Naive B cell (primary cell): Measurements from ENCODE around the gene CD84. TPM values are rescaled to one million over a fixed set of nuclear protein-coding genes. Genes with fewer than 3 reads are reported as not detected.
"Not testable (repeated sequence)": the region's sequence is repeated elsewhere in the genome, so short reads cannot be mapped to it uniquely, and the experiment has no call there.

Experiments
- ATAC-seq, 2 donors: fragments of 150-1000 bp; cut with Tn5 transposase; 2 replicates each; pipeline ENCODE4 v1.10.0; 2021; ENCODE audit warnings: low read depth in 2 of 2, mild to moderate bottlenecking in 2 of 2, moderate library complexity in 2 of 2
- DNase-seq: peaks from one replicate; pipeline ENCODE4 v3.0.0; 2022
- H3K27ac Mint-ChIP-seq, 6 donors: one replicate each; pipeline ENCODE4 v1.8.0; 2020 to 2022; ENCODE audit warnings: mild to moderate bottlenecking in 6 of 6, mixed read lengths in 6 of 6, moderate library complexity in 5 of 6, inconsistent platforms in 2 of 6
- H3K27me3 Mint-ChIP-seq, 3 donors: one replicate each; pipeline ENCODE4 v1.8.0; 2021 to 2022; ENCODE audit warnings: mixed read lengths in 3 of 3, mild to moderate bottlenecking in 1 of 3
- H3K36me3 Mint-ChIP-seq, 2 donors: one replicate each; pipeline ENCODE4 v1.8.0; 2020 to 2022; ENCODE audit warnings: mixed read lengths in 2 of 2, inconsistent platforms in 1 of 2, mild to moderate bottlenecking in 1 of 2
- H3K4me1 Mint-ChIP-seq, 3 donors: one replicate each; pipeline ENCODE4 v1.8.0; 2020 to 2022; ENCODE audit warnings: mixed read lengths in 3 of 3, inconsistent platforms in 1 of 3, mild to moderate bottlenecking in 1 of 3, moderate library complexity in 1 of 3
- H3K4me3 Mint-ChIP-seq, 8 donors: one replicate each; pipeline ENCODE4 v1.8.0; 2020 to 2022; ENCODE audit warnings: mild to moderate bottlenecking in 8 of 8, mixed read lengths in 8 of 8, moderate library complexity in 8 of 8, inconsistent platforms in 2 of 8
- H3K9me3 Mint-ChIP-seq, 7 donors: one replicate each; pipeline ENCODE4 v1.8.0; 2020 to 2022; ENCODE audit warnings: mixed read lengths in 7 of 7, mild to moderate bottlenecking in 5 of 7, inconsistent platforms in 2 of 7, moderate library complexity in 1 of 7
- polyA plus RNA-seq, 6 donors: library from polyadenylated mRNA; unstranded; fragments of 300-500 nt; fragmentation: Illumina TruSeq; gene quantifications; one replicate each; pipeline ENCODE4 v1.2.3, GENCODE V29; 2021; ENCODE audit warnings: low read depth in 6 of 6

The CD84 gene
- polyA plus RNA-seq, 6 donors from 2014 or later = 8.5 to 20.6 (median 13.1) TPM

DNA sequence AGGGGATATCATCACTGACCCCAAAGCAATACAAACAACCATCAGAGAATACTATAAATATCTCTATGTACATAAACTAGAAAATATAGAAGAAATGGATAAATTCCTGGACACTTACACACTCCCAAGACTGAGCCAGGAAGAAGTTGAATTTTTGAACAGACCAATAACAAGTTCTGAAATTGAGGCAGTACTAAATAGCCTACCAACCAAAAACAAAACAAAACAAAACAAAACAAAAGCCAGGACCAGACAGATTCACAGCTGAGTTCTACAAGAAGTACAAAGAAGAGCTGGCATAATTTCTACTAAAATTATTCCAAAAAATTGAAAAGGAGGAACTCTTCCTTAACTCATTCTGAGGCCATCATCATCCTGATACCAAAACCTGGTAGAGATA lies 18.5 kb downstream of the CD84 start:
- peaks cover 55 to 75% (median 57%) of the 10 kb centered on the region in 3 donors for H3K4me1 Mint-ChIP-seq
- DNase-seq = no peak
- H3K27ac Mint-ChIP-seq = peak overlapping the region in 3 of 6 donors; percentile 21 to 76 (median 74)
- H3K36me3 Mint-ChIP-seq = peaks cover 71% of the 10 kb centered on the region in 2 donors
- ATAC-seq = no peak
- H3K4me3 Mint-ChIP-seq = peak overlapping the region in 3 of 8 donors; percentile 17 to 75 (median 38)
- no peaks in the 10 kb centered on the region for H3K27me3 Mint-ChIP-seq
- H3K9me3 Mint-ChIP-seq = peaks cover 4 to 38% (median 23%) of the 10 kb centered on the region in 7 donors

DNA sequence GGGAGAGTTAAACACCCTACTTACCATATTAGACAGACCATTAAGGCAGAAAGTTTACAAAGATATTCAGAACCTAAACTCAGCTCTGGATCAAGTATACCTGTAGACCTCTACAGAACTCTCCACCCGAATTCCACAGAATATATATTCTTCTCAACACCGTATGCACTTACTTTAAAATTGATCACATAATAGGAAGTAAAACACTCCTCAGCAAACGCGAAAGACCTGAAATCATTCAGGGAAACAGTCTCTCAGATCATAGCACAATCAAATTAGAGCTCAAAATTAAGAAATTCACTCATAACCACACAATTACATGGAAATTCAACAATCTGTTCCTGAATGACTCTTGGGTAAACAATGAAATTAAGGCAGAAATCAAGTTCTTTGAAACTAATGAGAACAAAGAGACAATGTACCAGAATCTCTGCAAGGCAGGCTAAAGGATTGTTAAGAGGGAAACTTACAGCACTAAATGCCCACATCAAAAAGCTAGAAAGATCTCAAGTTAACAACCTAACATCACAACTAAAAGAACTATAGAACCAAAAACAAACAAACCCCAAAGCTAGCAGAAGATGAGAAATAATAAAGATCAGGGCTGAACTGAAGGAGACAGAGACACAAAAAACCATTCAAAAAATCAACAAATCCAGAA lies 19.1 kb downstream of the CD84 start:
- ATAC-seq = no peak

DNA sequence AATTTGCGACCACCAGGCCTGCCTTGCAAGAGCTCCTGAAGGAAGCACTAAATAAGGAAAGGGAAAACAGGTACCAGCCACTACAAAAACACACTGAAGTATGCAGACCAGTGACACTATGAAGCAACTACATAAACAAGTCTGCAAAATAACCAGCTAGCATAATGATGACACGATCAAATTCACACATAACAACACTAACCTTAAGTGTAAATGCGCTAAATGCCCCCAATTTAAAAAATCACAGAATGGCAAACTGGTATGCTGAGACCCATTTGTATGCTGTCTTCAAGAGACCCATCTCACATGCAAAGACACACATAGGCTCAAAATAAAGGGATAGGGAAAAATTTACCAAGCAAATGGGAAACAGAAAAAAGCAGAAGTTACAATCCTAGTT lies 19.9 kb downstream of the CD84 start:
- not testable (repeated sequence) for DNase-seq, H3K27me3 Mint-ChIP-seq, ATAC-seq
- Mint-ChIP-seq H3K4me3 (peak overlapping the region in 3 of 8 donors; percentile 6 to 38 (median 9)), H3K9me3 (peaks cover 4 to 38% (median 23%) of the 10 kb centered on the region in 7 donors), H3K4me1 (peaks cover 45 to 66% (median 54%) of the 10 kb centered on the region in 3 donors), H3K27ac (peak overlapping the region in 3 of 6 donors; percentile 2 to 76 (median 61)), H3K36me3 (peaks cover 61 to 62% of the 10 kb centered on the region in 2 donors)

More for the DNA sequence above, 19.1 kb downstream of the CD84 start:
- DNase-seq = no peak
- peak overlapping the region in 5 of 6 donors; percentile 2 to 76 (median 48) for H3K27ac Mint-ChIP-seq
- H3K9me3 Mint-ChIP-seq = peaks cover 4 to 38% (median 23%) of the 10 kb centered on the region in 7 donors
- H3K27me3 Mint-ChIP-seq = no peaks in the 10 kb centered on the region
- peaks cover 50 to 73% (median 54%) of the 10 kb centered on the region in 3 donors for H3K4me1 Mint-ChIP-seq
- peaks cover 68 to 69% of the 10 kb centered on the region in 2 donors for H3K36me3 Mint-ChIP-seq
- peak overlapping the region in 2 of 8 donors; percentile 13 to 38 for H3K4me3 Mint-ChIP-seq

DNA sequence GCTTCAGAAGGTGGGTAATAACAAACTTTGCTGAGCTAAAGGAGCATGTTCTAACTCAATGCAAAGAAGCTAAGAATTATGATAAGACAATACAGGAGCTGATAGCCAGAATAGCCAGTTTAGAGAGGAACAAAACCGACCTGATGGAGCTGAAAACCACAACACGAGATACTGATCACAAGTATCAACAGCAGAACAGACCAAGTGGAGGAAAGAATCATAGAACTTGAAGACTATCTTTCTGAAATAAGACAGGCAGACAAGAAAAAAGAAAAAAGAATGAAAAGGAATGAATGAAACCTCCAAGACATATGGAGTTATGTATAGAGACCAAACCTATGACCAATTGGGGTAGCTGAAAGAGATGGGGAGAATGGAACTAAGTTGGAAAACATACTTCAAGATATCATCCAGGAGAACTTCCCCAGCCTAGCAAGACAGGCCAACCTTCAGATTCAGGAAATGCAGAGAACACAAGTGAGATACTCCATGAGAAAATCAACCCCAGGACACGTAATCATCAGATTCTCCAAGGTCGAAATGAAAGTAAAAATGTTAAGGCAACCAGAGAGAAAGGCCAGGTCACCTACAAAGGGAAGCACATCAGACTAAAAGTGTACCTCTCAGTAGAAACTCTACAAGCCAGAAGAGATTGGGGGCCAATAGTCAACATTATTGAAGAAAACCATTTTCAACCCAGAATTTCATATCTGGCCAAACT lies 20.5 kb downstream of the CD84 start:
- Mint-ChIP-seq H3K36me3 (peaks cover 58 to 63% of the 10 kb centered on the region in 2 donors), H3K27me3 (no peaks in the 10 kb centered on the region), H3K9me3 (peaks cover 4 to 38% (median 23%) of the 10 kb centered on the region in 7 donors), H3K4me3 (peak overlapping the region in 2 of 8 donors; percentile 26 to 46), H3K4me1 (peaks cover 49 to 66% (median 55%) of the 10 kb centered on the region in 3 donors), H3K27ac (peak overlapping the region in 2 of 6 donors; percentile 12 to 17)
- ATAC-seq (peak in 1 of 2 donors; percentile 25), DNase-seq (no peak)

DNA sequence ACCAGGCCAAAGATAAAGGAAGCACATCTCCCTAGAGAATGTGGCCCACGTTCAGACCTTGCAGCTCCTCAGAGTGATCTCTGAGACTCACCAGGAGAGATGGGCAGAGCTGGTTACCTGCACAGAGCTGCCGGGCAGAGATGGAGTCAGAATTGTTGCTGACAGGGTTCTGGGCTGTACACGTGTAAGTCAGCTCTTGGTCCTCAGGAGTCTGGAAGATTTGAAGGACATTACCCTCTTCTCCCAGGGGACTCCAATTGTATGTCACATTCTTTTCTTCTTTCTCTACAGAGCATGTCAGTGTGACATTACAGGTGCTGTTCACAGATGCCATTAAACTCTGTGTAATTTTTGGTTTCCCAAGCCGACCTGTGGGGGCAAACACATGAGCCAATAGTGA lies 25.5 kb downstream of the CD84 start:
- peak overlapping the region in 4 of 6 donors; percentile 15 to 91 (median 55) for H3K27ac Mint-ChIP-seq
- peaks cover 53 to 72% (median 68%) of the 10 kb centered on the region in 3 donors for H3K4me1 Mint-ChIP-seq

DNA sequence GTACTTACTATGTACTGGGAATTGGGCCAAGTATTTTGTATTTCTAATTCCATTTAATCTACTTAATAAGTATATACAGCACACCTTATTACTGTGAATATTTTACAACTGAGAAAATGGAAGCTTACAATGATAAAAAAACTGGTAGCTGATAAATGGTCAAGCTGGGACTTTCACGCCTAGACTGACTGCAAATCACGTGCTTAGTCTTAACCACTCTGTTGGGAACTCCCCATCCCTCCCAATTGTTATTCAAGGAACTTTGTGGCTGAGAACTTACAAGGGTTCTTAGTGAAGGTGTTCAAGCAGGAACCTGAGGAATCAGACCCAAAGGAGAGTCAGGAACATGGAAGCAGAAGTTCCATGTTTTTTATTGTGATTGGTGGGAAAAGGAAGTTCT lies 26.9 kb downstream of the CD84 start:
- Mint-ChIP-seq H3K9me3 (no peaks in the 10 kb centered on the region), H3K36me3 (peaks cover 26 to 30% of the 10 kb centered on the region in 2 donors), H3K4me1 (peaks cover 59 to 73% (median 71%) of the 10 kb centered on the region in 3 donors), H3K27ac (peak overlapping the region in 5 of 6 donors; percentile 24 to 83 (median 66)), H3K27me3 (no peaks in the 10 kb centered on the region), H3K4me3 (peak overlapping the region in 2 of 8 donors; percentile 13 to 74)
- ATAC-seq (no peak), DNase-seq (no peak)

More for the DNA sequence above, 25.5 kb downstream of the CD84 start:
- Mint-ChIP-seq H3K36me3 (peaks cover 33 to 39% of the 10 kb centered on the region in 2 donors), H3K9me3 (peaks cover 0 to 4% (median 0%) of the 10 kb centered on the region in 7 donors), H3K27me3 (no peaks in the 10 kb centered on the region), H3K4me3 (no peak overlapping the region)
- no peak for ATAC-seq
- no peak for DNase-seq

DNA sequence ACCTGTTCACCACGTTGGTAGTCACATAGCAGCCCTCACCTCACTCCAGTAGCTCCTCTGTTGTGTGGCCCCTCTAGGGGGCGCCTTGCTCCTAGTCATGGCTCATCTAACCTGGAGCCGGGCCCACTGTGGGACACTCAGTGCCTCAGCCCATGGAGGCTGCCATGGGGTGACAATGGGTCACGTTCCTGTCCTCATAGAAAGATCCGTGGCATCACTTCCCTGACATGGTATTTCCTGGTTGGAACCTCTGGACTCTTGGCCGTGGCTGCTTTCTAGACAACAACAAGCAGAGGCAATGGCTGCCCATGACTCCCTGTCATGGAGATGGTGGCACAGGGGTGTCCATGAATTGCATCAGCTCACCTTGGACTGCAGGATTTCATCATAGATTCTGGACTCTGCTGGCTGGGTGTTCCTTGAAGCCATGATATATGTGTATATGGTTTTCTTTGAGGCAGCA lies 28.7 kb downstream of the CD84 start:
- Mint-ChIP-seq H3K36me3 (peaks cover 30 to 31% of the 10 kb centered on the region in 2 donors), H3K9me3 (no peaks in the 10 kb centered on the region), H3K4me1 (peaks cover 73 to 84% (median 84%) of the 10 kb centered on the region in 3 donors), H3K27me3 (no peaks in the 10 kb centered on the region), H3K27ac (peak overlapping the region in 5 of 6 donors; percentile 53 to 94 (median 86)), H3K4me3 (peak overlapping the region in 6 of 8 donors; percentile 13 to 74 (median 36))
- DNase-seq = no peak
- ATAC-seq = no peak

DNA sequence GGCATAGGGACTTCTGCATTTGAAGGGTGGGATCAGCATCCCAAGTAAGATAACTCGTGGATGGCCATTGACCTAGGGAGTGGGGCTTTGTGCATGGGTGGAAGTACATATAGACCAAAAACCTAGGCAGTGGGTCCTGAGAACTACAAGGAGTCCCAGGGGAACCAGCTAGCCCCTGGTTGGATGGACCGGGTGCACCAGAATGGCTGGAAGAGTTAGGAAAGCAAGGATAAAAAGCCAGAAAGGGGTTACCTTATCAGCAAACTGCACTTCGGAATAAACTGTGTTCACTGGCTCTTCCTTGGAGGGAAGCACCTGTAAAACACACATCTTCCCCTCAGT lies 29.7 kb downstream of the CD84 start:
- ATAC-seq = no peak
- Mint-ChIP-seq H3K4me1 (peaks cover 79 to 90% (median 85%) of the 10 kb centered on the region in 3 donors), H3K36me3 (peaks cover 29% of the 10 kb centered on the region in 2 donors), H3K4me3 (peak overlapping the region in 7 of 8 donors; percentile 60 to 89 (median 74)), H3K9me3 (no peaks in the 10 kb centered on the region), H3K27ac (peak overlapping the region; percentile 87 to 99 (median 96)), H3K27me3 (no peaks in the 10 kb centered on the region)
- no peak for DNase-seq

DNA sequence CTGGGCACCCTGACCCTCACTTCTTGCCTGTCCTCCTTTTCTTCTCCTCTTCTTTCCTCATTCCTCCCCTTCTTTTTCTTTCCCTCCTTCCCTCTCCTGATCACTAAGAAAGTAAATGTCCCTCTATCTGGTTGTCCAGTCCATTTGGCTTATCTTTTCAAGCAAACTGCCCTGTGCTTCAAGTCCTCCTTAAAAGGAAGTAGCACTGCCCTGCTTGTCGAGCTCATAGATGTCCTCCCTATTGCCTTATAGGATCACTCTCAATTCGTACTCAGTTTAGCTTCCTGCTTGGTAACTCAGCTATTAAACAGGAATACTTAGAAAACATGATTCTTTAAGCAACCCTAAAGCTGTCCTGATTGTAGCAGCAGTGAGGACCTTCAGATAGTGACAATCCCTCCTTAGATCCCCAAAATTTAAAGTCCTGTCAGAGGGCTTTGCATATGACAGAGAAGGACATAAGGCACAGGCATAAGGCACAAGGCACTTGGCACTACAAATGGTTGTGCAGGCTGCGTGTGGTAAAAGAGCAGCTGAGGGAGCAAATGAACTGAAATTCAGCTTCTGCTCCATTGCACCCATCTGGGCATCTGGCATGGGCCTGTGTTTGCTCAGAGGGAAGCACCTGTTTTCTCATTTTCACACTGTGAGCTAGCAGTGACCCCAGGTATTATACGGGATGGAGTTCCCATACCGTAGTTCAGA lies 30.2 kb downstream of the CD84 start:
- Mint-ChIP-seq H3K4me1 (peaks cover 79 to 96% (median 91%) of the 10 kb centered on the region in 3 donors), H3K9me3 (no peaks in the 10 kb centered on the region), H3K27me3 (no peaks in the 10 kb centered on the region), H3K36me3 (peaks cover 29% of the 10 kb centered on the region in 2 donors), H3K27ac (peak overlapping the region; percentile 87 to 99 (median 96)), H3K4me3 (peak overlapping the region in 7 of 8 donors; percentile 60 to 89 (median 69))
- ATAC-seq = peak; percentile 90 to 92
- peak; percentile 77 for DNase-seq

DNA sequence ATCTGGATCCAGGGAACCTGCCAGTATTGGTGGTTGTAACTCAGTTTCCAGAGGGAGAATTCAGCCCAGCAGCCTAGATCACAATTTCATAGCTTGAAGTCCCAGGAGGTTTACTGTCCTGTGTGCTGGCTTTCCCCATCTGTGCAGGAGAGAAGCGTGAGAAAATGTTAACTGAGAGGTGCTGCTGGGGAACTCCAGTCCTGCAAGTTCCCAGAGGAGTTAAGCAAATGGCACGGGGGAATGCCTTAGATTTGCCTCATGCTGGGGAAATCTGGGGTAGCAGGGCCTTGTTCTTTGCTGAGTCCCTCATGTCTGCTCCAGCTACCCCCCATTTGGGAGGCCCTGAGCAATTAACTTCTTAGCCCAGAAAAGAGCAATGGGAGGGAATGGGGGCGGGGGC lies 31.1 kb downstream of the CD84 start:
- DNase-seq (no peak), ATAC-seq (peak; percentile 11 to 17)
- Mint-ChIP-seq H3K36me3 (peaks cover 21 to 22% of the 10 kb centered on the region in 2 donors), H3K27ac (peak overlapping the region; percentile 36 to 94 (median 91)), H3K9me3 (no peaks in the 10 kb centered on the region), H3K4me3 (peak overlapping the region in 7 of 8 donors; percentile 12 to 87 (median 62)), H3K4me1 (peaks cover 72 to 93% (median 87%) of the 10 kb centered on the region in 3 donors), H3K27me3 (no peaks in the 10 kb centered on the region)

DNA sequence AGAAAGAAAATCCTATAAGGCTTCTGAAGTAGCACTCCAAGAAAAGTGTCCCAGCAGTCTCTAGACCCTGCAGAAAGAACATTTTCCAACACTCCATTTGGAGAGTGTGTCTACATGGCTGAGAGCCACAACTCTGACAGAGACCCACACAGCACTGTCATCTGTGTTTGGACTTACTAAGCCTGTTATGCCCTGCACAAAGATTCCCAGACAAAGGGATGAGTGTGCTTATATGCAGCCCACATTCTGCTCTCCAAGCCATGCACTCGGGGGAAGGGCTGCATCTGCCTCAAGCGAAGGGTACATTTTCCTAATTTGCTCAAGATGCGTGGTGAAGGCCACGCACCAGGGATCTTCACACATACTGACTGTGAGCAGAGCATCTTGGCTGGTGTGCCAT lies 31.9 kb downstream of the CD84 start:
- H3K27ac Mint-ChIP-seq = peak overlapping the region in 4 of 6 donors; percentile 89 to 94 (median 94)
- H3K27me3 Mint-ChIP-seq = no peaks in the 10 kb centered on the region
- peaks cover 14% of the 10 kb centered on the region in 2 donors for H3K36me3 Mint-ChIP-seq
- DNase-seq (no peak), ATAC-seq (no peak)
- peak overlapping the region in 5 of 8 donors; percentile 51 to 77 (median 71) for H3K4me3 Mint-ChIP-seq
- peaks cover 66 to 86% (median 79%) of the 10 kb centered on the region in 3 donors for H3K4me1 Mint-ChIP-seq
- no peaks in the 10 kb centered on the region for H3K9me3 Mint-ChIP-seq

DNA sequence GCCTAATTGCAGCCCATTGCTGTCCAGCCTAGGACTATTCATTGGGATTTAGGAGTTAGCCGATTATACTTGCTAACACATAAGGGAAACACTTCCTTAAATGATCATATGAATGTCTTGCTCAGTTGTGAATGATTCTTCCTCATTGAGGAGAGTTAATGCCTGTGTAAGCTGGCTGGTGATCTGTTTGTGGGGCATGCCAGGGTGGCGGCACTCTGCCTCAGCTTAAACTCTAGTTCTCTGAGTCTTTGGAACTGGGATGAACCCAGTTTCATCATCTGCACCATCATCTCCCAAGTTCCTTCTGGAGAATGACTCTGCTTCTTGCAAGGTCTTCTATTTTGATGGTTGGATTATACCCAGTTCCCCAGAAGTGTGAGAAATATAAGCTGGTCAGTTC lies 32.4 kb downstream of the CD84 start:
- peak overlapping the region; percentile 51 to 94 (median 82) for H3K27ac Mint-ChIP-seq
- H3K4me3 Mint-ChIP-seq = peak overlapping the region in 6 of 8 donors; percentile 9 to 77 (median 54)
- H3K36me3 Mint-ChIP-seq = peaks cover 9 to 13% of the 10 kb centered on the region in 2 donors
- H3K4me1 Mint-ChIP-seq = peaks cover 64 to 84% (median 78%) of the 10 kb centered on the region in 3 donors
- ATAC-seq = no peak
- no peaks in the 10 kb centered on the region for H3K9me3 Mint-ChIP-seq
- DNase-seq = no peak
- no peaks in the 10 kb centered on the region for H3K27me3 Mint-ChIP-seq
